Vagina (tissue), 2 donors: ENCODE data around the gene CCDC169.

Experiments used
- CTCF ChIP-seq, 3 experiments: fragments of 450-650 bp in 2 of 3; fragments of 200-600 bp in 1 of 3; sonication (generic) in 1 of 3; IDR thresholded peaks; one replicate each; pipeline ENCODE4 v1.5.1; 2017 to 2019; ENCODE audit warnings: antibody characterized with exemption in 3 of 3, mild to moderate bottlenecking in 2 of 3, moderate library complexity in 2 of 3
- POLR2A ChIP-seq, 2 donors: fragments of 450-650 bp; IDR thresholded peaks; one replicate each; pipeline ENCODE4 v1.6.1; 2017; ENCODE audit warnings: antibody characterized with exemption in 2 of 2, mild to moderate bottlenecking in 2 of 2, moderate library complexity in 2 of 2
- POLR2AphosphoS5 ChIP-seq, 2 donors: sonication (generic); formaldehyde crosslinking; IDR thresholded peaks; one replicate each; pipeline ENCODE4 v1.9.0; 2017; ENCODE audit warnings: antibody characterized with exemption in 2 of 2, mild to moderate bottlenecking in 2 of 2, low read depth in 1 of 2; ENCODE audit not compliant: insufficient read depth in 1 of 2

- TF ChIP-seq CTCF (IDR thresholded peaks at IDR 0.05) = no peak
- no peak for TF ChIP-seq POLR2AphosphoS5 (IDR thresholded peaks at IDR 0.05; ENCODE audit: insufficient read depth in 1 of 2, low read depth in 1 of 2)
- TF ChIP-seq POLR2A (IDR thresholded peaks at IDR 0.05) = no peak
These were observed 31.7 kb upstream of the CCDC169 start for GRCh38 chr13:36329361-36329760.
